ENCODE measurements around the gene VWA8.

VWA8 gene

GRCh38 chr13:41609828-41610227, 351.1 kb downstream of the VWA8 start:
- ChIA-PET CTCF (no interaction called here), POLR2A (interaction anchor here (1.1 kb wide), 1 partner anchor 14 kb away, joined by 4 read pairs; no protein-coding TSS in a partner anchor)
- no peak overlapping the region for H3K4me3 ChIP-seq (ENCODE audit: low read depth, low read length)
- TF ChIP-seq, protein P1, sequence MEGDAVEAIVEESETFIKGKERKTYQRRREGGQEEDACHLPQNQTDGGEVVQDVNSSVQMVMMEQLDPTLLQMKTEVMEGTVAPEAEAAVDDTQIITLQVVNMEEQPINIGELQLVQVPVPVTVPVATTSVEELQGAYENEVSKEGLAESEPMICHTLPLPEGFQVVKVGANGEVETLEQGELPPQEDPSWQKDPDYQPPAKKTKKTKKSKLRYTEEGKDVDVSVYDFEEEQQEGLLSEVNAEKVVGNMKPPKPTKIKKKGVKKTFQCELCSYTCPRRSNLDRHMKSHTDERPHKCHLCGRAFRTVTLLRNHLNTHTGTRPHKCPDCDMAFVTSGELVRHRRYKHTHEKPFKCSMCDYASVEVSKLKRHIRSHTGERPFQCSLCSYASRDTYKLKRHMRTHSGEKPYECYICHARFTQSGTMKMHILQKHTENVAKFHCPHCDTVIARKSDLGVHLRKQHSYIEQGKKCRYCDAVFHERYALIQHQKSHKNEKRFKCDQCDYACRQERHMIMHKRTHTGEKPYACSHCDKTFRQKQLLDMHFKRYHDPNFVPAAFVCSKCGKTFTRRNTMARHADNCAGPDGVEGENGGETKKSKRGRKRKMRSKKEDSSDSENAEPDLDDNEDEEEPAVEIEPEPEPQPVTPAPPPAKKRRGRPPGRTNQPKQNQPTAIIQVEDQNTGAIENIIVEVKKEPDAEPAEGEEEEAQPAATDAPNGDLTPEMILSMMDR (IDR thresholded peaks at IDR 0.05; ENCODE audit: insufficient read depth, low read length, missing control alignments) = no peak
- no peak for DNase-seq (ENCODE audit: low read depth, low spot score)

- no peak for DNase-seq (ENCODE audit: low read depth, low spot score)
- no peak overlapping the region for H3K4me3 ChIP-seq (ENCODE audit: low read depth, low read length)
- POLR2A ChIA-PET = no interaction called here
- TF ChIP-seq, protein P1 (IDR thresholded peaks at IDR 0.05; ENCODE audit: insufficient read depth, low read length, missing control alignments) = no peak
- CTCF ChIA-PET = interaction anchor here (1.0 kb wide), 1 partner anchor 15 kb away, joined by 3 read pairs; no protein-coding TSS in a partner anchor
Measured at GRCh38 chr13:41608839-41609177, 352.1 kb downstream of the VWA8 start.

DNA sequence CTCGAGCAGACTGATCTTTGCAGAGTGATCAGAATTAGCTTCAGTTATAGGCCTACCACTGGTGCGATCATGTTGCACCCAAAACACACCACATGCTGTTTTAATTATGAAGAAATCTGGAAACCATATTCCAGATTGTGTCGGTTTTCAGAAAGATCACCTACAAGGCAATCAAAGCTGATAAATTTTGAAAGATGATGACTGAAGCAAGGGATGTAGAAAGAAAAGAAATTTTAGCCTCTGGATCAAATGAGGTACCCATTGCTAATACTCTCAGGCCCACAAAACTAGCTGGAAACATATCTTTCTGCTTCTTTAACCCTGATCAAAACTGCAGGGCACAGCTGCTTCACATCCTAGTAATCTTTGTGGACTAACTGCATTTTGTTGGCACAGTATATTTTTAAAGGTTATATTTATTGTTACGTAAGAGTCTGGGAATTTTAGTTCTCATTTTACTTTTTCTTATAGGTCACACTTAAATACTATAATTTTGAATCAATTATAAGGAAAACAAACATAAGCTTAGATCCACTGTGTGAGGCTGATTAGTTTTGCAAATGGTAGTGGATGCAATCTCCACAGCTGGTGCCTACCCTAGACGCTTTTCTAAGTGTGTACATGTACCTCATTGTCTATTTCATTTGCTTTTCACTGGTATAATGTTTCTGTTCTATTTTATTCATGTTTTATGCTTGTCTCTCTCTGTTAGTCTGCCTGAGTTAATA, 352.6 kb downstream of the VWA8 start:
- POLR2A ChIA-PET = no interaction called here
- DNase-seq (ENCODE audit: low read depth, low spot score) = no peak

DNA sequence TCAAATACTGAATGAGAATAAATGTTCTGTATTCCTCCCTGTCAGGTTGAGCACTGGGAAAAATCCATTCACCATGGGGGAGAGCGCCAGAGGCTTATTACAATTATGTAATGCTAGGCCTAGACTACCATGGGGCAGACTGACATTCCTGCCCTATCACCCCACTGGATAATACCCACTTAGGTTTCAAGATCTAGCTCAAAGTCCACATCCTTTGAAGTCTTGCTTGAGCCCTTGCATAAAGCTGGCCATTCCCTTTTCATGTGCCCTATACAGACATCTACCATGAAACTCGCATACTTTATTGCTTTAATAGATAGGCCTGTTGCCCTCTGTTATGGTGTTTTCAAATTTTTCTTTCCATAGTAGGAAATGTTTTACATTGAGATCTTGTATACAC, 354.3 kb downstream of the VWA8 start:
- TF ChIP-seq, protein P1 (IDR thresholded peaks at IDR 0.05; ENCODE audit: insufficient read depth, low read length, missing control alignments) = no peak
- POLR2A ChIA-PET = no interaction called here
- CTCF ChIA-PET = no interaction called here
- no peak overlapping the region for H3K4me3 ChIP-seq (ENCODE audit: low read depth, low read length)
- no peak for DNase-seq (ENCODE audit: low read depth, low spot score)

More for the DNA sequence above, 352.6 kb downstream of the VWA8 start:
- TF ChIP-seq, protein P1 (IDR thresholded peaks at IDR 0.05; ENCODE audit: insufficient read depth, low read length, missing control alignments) = no peak
- CTCF ChIA-PET = interaction anchor here (0.6 to 1.0 kb wide), 2 partner anchors 16 to 151 kb away, joined by 3 read pairs; partner anchors contain the start of gene RGCC
- no peak overlapping the region for H3K4me3 ChIP-seq (ENCODE audit: low read depth, low read length)

DNA sequence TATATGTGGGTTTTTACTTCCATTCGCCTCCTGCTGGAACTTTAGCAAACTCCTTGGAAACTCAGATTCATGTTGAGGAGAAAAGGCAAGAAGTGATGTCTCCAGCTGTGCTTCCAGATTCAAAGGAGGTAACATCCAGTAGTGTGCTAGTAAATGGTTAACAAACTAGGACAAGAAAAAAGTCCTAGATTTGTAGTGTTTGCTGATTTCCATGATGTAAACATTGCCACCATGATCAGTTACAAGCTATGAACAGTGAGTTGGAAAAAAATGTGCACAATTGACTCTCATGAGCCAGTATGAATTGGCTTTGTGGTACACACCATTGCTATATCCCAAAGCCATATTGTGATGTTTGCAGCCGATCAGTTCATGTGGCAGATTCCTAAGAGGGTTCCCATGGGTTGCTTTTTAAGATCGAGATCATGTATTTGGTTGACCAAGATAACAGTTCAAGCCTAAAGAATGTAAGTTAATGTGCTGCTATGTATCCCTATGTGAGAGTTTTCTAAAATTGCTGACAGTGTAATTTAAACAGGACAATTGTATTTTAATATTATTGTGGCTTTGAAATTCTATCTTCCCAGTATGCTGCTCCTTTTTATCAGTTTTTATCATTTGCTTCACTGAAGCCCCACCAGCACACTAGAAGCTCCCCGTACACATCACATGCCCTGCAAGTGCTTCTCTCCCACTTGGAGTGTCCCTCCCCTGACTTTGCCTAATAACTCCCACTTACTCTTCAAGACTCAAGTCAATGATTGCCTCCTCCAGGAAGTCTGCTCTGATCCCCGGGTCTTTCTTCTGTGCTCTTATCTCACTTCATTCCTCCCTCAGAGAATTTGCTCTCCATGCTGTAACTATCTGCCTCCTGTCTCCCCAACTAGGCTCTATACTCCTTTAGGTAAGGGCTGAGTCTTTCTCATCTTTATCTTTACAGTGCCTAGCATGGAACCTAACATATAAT, 355.3 kb downstream of the VWA8 start:
- POLR2A ChIA-PET = no interaction called here
- H3K4me3 ChIP-seq (ENCODE audit: low read depth, low read length) = no peak overlapping the region

More for the DNA sequence above, 355.3 kb downstream of the VWA8 start:
- CTCF ChIA-PET = no interaction called here
- DNase-seq (ENCODE audit: low read depth, low spot score) = no peak
- TF ChIP-seq, protein P1 (IDR thresholded peaks at IDR 0.05; ENCODE audit: insufficient read depth, low read length, missing control alignments) = no peak

Measured in AG04449 (cell line).